K562 (cell line): ENCODE data around the gene PGR. TPM values are rescaled to one million over a fixed set of nuclear protein-coding genes. Genes with fewer than 3 reads are reported as not detected.

Experiments used
- CBFA2T2 ChIP-seq: fragments of 450-650 bp; conservative IDR thresholded peaks from 2 replicates; pipeline ENCODE4 v1.6.1; 2017; ENCODE audit warnings: mild to moderate bottlenecking
- EHMT2 ChIP-seq: fragments of 450-650 bp; IDR thresholded peaks from 2 replicates; pipeline ENCODE4 v1.6.1; 2018; ENCODE audit warnings: antibody characterized with exemption
- ESRRA ChIP-seq: fragments of 450-650 bp; IDR thresholded peaks from 2 replicates; pipeline ENCODE4 v1.6.1; 2014; ENCODE audit warnings: low read depth, mild to moderate bottlenecking, moderate library complexity, borderline replicate concordance
- ETV1 ChIP-seq: fragments of 450-650 bp; conservative IDR thresholded peaks from 2 replicates; pipeline ENCODE4 v1.6.1; 2016; ENCODE audit warnings: missing genetic modification characterization, control low read depth, low read depth, missing compliant biosample characterization
- MCM3 ChIP-seq: fragments of 450-650 bp; IDR thresholded peaks from 2 replicates; pipeline ENCODE4 v1.6.1; 2016
- PTTG1 ChIP-seq: fragments of 450-650 bp; IDR thresholded peaks from 2 replicates; pipeline ENCODE4 v1.6.1; 2016; ENCODE audit warnings: low read depth, mild to moderate bottlenecking, missing genetic modification characterization, missing compliant biosample characterization
- RAD51 ChIP-seq: fragments of 450-650 bp; IDR thresholded peaks from 2 replicates; pipeline ENCODE4 v1.7.1; 2016; ENCODE audit warnings: low read depth, mild to moderate bottlenecking, borderline replicate concordance
- RB1 ChIP-seq: fragments of 450-650 bp; IDR thresholded peaks from 2 replicates; pipeline ENCODE4 v1.6.1; 2017; ENCODE audit warnings: low read depth, mild to moderate bottlenecking
- SMAD4 ChIP-seq: fragments of 250-450 bp; sonication (Bioruptor Pico); conservative IDR thresholded peaks from 2 replicates; pipeline ENCODE4 v1.8.0; 2021; ENCODE audit warnings: inconsistent platforms, mild to moderate bottlenecking, moderate library complexity
- TAF7 ChIP-seq: fragments of 450-650 bp; IDR thresholded peaks from 2 replicates; pipeline ENCODE4 v1.6.1; 2016; ENCODE audit warnings: missing genetic modification characterization, missing compliant biosample characterization
- TEAD4 ChIP-seq, 2 experiments: sonication (generic) in 1 of 2; formaldehyde crosslinking in 1 of 2; IDR thresholded peaks; 2 replicates each; pipeline versions ENCODE4 v1.6.1 to v1.8.0; 2012 to 2022; ENCODE audit warnings: borderline replicate concordance in 1 of 2, inconsistent platforms in 1 of 2, low read length in 1 of 2, mild to moderate bottlenecking in 1 of 2, missing genetic modification reagents in 1 of 2
- TRIM24 ChIP-seq, 2 experiments: fragments of 450-650 bp; IDR thresholded peaks; 2 replicates each; pipeline ENCODE4 v1.6.1; 2016
- ZNF143 ChIP-seq: sonication (generic); formaldehyde crosslinking; IDR thresholded peaks from 2 replicates; pipeline ENCODE4 v1.9.0; 2022; ENCODE audit warnings: mild to moderate bottlenecking, missing genetic modification reagents
- ZNF23 ChIP-seq: fragments of 250-450 bp; sonication (Bioruptor Pico); IDR thresholded peaks from 2 replicates; pipeline ENCODE4 v1.4.0; 2020; ENCODE audit warnings: mild to moderate bottlenecking
- ZNF3 ChIP-seq: fragments of 250-450 bp; sonication (Bioruptor Pico); IDR thresholded peaks from 2 replicates; pipeline ENCODE4 v1.5.0; 2021; ENCODE audit warnings: mild to moderate bottlenecking, moderate library complexity
- ZNF740 ChIP-seq, 3 experiments: fragments of 200-800 bp in 1 of 3; sonication (Bioruptor generic) in 1 of 3; sonication (generic) in 1 of 3; formaldehyde crosslinking in 1 of 3; IDR thresholded peaks; 2 replicates each; pipeline versions ENCODE4 v1.6.1 to v1.8.0; 2016 to 2022; ENCODE audit warnings: mild to moderate bottlenecking in 2 of 3, missing compliant biosample characterization in 2 of 3, missing genetic modification characterization in 2 of 3, missing genetic modification reagents in 1 of 3
- ZNF778 ChIP-seq: fragments of 450-650 bp; formaldehyde crosslinking; IDR thresholded peaks from 2 replicates; pipeline ENCODE4 v1.4.0; 2020; ENCODE audit warnings: mild to moderate bottlenecking, moderate library complexity
- polyA plus RNA-seq, 8 experiments: library from polyadenylated mRNA; depleted of rRNA in 4 of 8; stranded (reverse) in 5 of 8; unstranded in 3 of 8; fragments of >200 nt; fragmentation: Nextera tagmentation in 2 of 8; fragmentation: Illumina TruSeq in 1 of 8; extraction: Ambion mirVana in 2 of 8; extraction: Trizol in 1 of 8; gene quantifications; 2 replicates each; pipeline versions ENCODE4 v1.2.1 to v1.2.3, GENCODE V29; 2011 to 2014; ENCODE audit warnings: inconsistent platforms in 1 of 8, missing spikeins in 1 of 8
- total RNA-seq, 7 experiments: library from RNA; depleted of rRNA in 6 of 7; stranded (reverse); fragments of >200 nt in 6 of 7; fragmentation: Illumina TruSeq in 2 of 7; extraction: Trizol in 2 of 7; gene quantifications; 2 replicates each; pipeline versions ENCODE4 v1.2.1 to v1.2.3, GENCODE V29; 2011 to 2021; ENCODE audit warnings: low replicate concordance in 1 of 7
- TF ChIP-seq, protein P1 (sequence below): fragments of 450-650 bp; IDR thresholded peaks from 2 replicates; pipeline ENCODE4 v1.6.1; 2016; ENCODE audit warnings: missing biosample characterization, missing genetic modification characterization
- TF ChIP-seq, protein P2 (sequence below): fragments of 200-800 bp; sonication (Bioruptor generic); IDR thresholded peaks from 2 replicates; pipeline ENCODE4 v1.6.1; 2017; ENCODE audit warnings: missing genetic modification characterization, missing compliant biosample characterization
- TF ChIP-seq, protein P3 (sequence below): fragments of 250-450 bp; sonication (Bioruptor Pico); IDR thresholded peaks from 2 replicates; pipeline ENCODE4 v1.4.0; 2020; ENCODE audit warnings: mild to moderate bottlenecking, moderate library complexity
- TF ChIP-seq, protein P4 (sequence below): sonication (generic); formaldehyde crosslinking; IDR thresholded peaks from 2 replicates; pipeline ENCODE4 v1.8.0; 2022; ENCODE audit warnings: mild to moderate bottlenecking, missing genetic modification reagents, borderline replicate concordance

PGR gene
- total and polyA plus RNA-seq, 9 of the 15 experiments (the other 6 are each of a cell fraction or from before 2014, with no cell fraction given): 0.43 to 2.4 (median 1.3) TPM

- TF ChIP-seq, protein P1, sequence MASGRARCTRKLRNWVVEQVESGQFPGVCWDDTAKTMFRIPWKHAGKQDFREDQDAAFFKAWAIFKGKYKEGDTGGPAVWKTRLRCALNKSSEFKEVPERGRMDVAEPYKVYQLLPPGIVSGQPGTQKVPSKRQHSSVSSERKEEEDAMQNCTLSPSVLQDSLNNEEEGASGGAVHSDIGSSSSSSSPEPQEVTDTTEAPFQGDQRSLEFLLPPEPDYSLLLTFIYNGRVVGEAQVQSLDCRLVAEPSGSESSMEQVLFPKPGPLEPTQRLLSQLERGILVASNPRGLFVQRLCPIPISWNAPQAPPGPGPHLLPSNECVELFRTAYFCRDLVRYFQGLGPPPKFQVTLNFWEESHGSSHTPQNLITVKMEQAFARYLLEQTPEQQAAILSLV (tag): no peak
- TF ChIP-seq RB1 (no peak), ZNF143 (CRISPR knock-in tag) (no peak), TRIM24 (IDR thresholded peaks at IDR 0.05) (peak in 1 of 2 experiments; percentile 40; a peak in 1 of 4 replicates), ZNF23 (CRISPR knock-in tag) (no peak), ESRRA (no peak), PTTG1 (tag) (no peak), TAF7 (tag) (no peak), MCM3 (no peak), ZNF778 (CRISPR knock-in tag) (no peak), SMAD4 (no peak), ZNF740 (CRISPR knock-in tag; IDR thresholded peaks at IDR 0.05) (no peak), ZNF740 (tag; IDR thresholded peaks at IDR 0.05) (no peak), ETV1 (tag) (no peak), TEAD4 (IDR thresholded peaks at IDR 0.05; ENCODE audit: low read length) (peak; percentile 52; the same call in 1 of the 2 replicates), TEAD4 (CRISPR knock-in tag; IDR thresholded peaks at IDR 0.05; ENCODE audit: borderline replicate concordance) (no peak), RAD51 (no peak), CBFA2T2 (peak; percentile 46), ZNF3 (CRISPR knock-in tag) (no peak), EHMT2 (0 out of 2 replicates have a peak, but pooled peaks have one; percentile 36)
- TF ChIP-seq, protein P2, sequence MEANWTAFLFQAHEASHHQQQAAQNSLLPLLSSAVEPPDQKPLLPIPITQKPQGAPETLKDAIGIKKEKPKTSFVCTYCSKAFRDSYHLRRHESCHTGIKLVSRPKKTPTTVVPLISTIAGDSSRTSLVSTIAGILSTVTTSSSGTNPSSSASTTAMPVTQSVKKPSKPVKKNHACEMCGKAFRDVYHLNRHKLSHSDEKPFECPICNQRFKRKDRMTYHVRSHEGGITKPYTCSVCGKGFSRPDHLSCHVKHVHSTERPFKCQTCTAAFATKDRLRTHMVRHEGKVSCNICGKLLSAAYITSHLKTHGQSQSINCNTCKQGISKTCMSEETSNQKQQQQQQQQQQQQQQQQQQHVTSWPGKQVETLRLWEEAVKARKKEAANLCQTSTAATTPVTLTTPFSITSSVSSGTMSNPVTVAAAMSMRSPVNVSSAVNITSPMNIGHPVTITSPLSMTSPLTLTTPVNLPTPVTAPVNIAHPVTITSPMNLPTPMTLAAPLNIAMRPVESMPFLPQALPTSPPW (CRISPR knock-in tag): no peak
- TF ChIP-seq, protein P3, sequence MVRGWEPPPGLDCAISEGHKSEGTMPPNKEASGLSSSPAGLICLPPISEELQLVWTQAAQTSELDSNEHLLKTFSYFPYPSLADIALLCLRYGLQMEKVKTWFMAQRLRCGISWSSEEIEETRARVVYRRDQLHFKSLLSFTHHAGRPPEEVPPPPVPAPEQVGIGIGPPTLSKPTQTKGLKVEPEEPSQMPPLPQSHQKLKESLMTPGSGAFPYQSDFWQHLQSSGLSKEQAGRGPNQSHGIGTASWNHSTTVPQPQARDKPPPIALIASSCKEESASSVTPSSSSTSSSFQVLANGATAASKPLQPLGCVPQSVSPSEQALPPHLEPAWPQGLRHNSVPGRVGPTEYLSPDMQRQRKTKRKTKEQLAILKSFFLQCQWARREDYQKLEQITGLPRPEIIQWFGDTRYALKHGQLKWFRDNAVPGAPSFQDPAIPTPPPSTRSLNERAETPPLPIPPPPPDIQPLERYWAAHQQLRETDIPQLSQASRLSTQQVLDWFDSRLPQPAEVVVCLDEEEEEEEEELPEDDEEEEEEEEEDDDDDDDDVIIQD (CRISPR knock-in tag): no peak
- TF ChIP-seq, protein P4, sequence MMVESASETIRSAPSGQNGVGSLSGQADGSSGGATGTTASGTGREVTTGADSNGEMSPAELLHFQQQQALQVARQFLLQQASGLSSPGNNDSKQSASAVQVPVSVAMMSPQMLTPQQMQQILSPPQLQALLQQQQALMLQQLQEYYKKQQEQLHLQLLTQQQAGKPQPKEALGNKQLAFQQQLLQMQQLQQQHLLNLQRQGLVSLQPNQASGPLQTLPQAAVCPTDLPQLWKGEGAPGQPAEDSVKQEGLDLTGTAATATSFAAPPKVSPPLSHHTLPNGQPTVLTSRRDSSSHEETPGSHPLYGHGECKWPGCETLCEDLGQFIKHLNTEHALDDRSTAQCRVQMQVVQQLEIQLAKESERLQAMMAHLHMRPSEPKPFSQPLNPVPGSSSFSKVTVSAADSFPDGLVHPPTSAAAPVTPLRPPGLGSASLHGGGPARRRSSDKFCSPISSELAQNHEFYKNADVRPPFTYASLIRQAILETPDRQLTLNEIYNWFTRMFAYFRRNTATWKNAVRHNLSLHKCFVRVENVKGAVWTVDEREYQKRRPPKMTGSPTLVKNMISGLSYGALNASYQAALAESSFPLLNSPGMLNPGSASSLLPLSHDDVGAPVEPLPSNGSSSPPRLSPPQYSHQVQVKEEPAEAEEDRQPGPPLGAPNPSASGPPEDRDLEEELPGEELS: no peak
Observed at GRCh38 chr11:101043940-101044339, 85.7 kb downstream of the PGR start (continued).
